Heart right ventricle (tissue), 16 donors: Measurements from ENCODE around the gene CHERP. TPM values are rescaled to one million over a fixed set of nuclear protein-coding genes. Genes with fewer than 3 reads are reported as not detected.

ENCODE experiments used
- ATAC-seq, 8 donors: fragments of 200-7000 bp; cut with Tn5 transposase; one replicate each; pipeline ENCODE4 v1.9.1; 2020; ENCODE audit warnings: mild to moderate bottlenecking in 8 of 8, moderate library complexity in 8 of 8, moderate number of reproducible peaks in 1 of 8
- DNase-seq, 2 donors: peaks; one replicate each; pipeline ENCODE4 v3.0.0-alpha.2; 2020
- H3K27ac ChIP-seq, 10 donors: fragments of 200-600 bp; sonication (generic) in 2 of 10; one replicate each; pipeline versions ENCODE4 v1.5.0 to v1.8.0; 2020 to 2022; ENCODE audit warnings: mild to moderate bottlenecking in 3 of 10
- H3K27me3 ChIP-seq, 7 donors: fragments of 200-600 bp; one replicate each; pipeline ENCODE4 v1.8.0; 2021 to 2022; ENCODE audit warnings: mild to moderate bottlenecking in 2 of 7
- H3K36me3 ChIP-seq, 9 donors: fragments of 200-600 bp; sonication (generic) in 1 of 9; one replicate each; pipeline versions ENCODE4 v1.5.0 to v1.8.0; 2020 to 2022; ENCODE audit warnings: mild to moderate bottlenecking in 2 of 9
- H3K4me1 ChIP-seq, 9 donors: fragments of 200-600 bp; sonication (generic) in 1 of 9; one replicate each; pipeline versions ENCODE4 v1.5.0 to v1.8.0; 2020 to 2022; ENCODE audit warnings: mild to moderate bottlenecking in 4 of 9
- H3K4me3 ChIP-seq, 10 donors: fragments of 200-600 bp; sonication (generic) in 2 of 10; one replicate each; pipeline versions ENCODE4 v1.5.0 to v1.8.0; 2020 to 2022; ENCODE audit warnings: mild to moderate bottlenecking in 7 of 10, moderate library complexity in 2 of 10
- H3K9me3 ChIP-seq, 11 donors: fragments of 200-600 bp in 10 of 11; sonication (generic) in 2 of 11; one replicate each; pipeline versions ENCODE4 v1.5.0 to v1.8.0; 2013 to 2022; ENCODE audit warnings: mild to moderate bottlenecking in 2 of 11, control low read depth in 1 of 11, moderate library complexity in 1 of 11
- WGBS, 2 donors: extraction: QIAGEN DNeasy Blood & Tissue Kit; methylation state at CpG; one replicate each; pipeline ENCODE4 v1.1.7; 2013; ENCODE audit warnings: inconsistent platforms in 1 of 2; 5-methylcytosine and 5-hydroxymethylcytosine counted together
- intact Hi-C, 10 donors: fragments of 100-400 bp; cut with DNase I; formaldehyde crosslinking; loops; one replicate each; pipeline versions ENCODE4 v1.11.1 to v1.14.2; 2022
- polyA plus RNA-seq, 2 donors: library from polyadenylated mRNA; stranded (reverse); fragments of 200-250 nt; gene quantifications; one replicate each; pipeline ENCODE4 v1.2.3, GENCODE V29; 2013
- total RNA-seq, 10 donors: library from RNA; stranded (reverse); fragmentation: NEBNext Ultra II Directional in 3 of 10; extraction: Animal tissue kit (Norgen Biotek cat#: 25700) in 3 of 10; gene quantifications; one replicate each; pipeline versions ENCODE4 v1.2.1 to v1.2.4, GENCODE V29; 2021 to 2023
- TF ChIP-seq, protein P1 (sequence below), 9 donors: fragments of 200-600 bp; sonication (generic) in 2 of 9; IDR thresholded peaks; one replicate each; pipeline versions ENCODE4 v1.5.0 to v1.8.0; 2021 to 2022; ENCODE audit warnings: antibody characterized with exemption in 9 of 9, mild to moderate bottlenecking in 5 of 9, moderate library complexity in 1 of 9
- donor health status: Arrhythmogenic right ventricular cardiomyopathy.
- donor health status: ischemic (EF 13 %, LVEDD 7.1; RV severe dilation, severe dysfunction).
- donor health status: healthy with polysubstance abuse.
- donor health status: DM: no; HTN: yes; CAD: no.
- donor health status: DM: no; HTN: no; CAD: no.
- donor health status: ischemic (EF 25% LVEDD 6.9; RV normal size, moderate dysfunction).
- donor health status: ischemic (EF 25% LVEDD 5.7; RV mildly dilated, moderate dysfunction).
- donor health status: healthy.
- donor health status: DM: yes; HTN: yes; CAD: no.
- donor health status: Ischemic cardiomyopathy.
- donor health status: ischemic (EF 35%, LVEDD 5.7; RV mildly dilated, moderate dysfunction).
- donor health status: nonischemic (EF 11% LVEDD 7.7; RV severe dilation, severe dysfunction).
- donor health status: DM: yes; HTN: yes; CAD: no.
- donor health status: PGD.
- donor health status: ischemic (EF 29% LVEDD 5.4; RV normal size, mild dysfunction).
- donor health status: nonischemic (EF 23%, LVEDD 6.1; RV moderate dilation, normal function).

CHERP gene
- total and polyA plus RNA-seq, 12 donors, result 11.3 to 26.6 (median 22.4) TPM

DNA sequence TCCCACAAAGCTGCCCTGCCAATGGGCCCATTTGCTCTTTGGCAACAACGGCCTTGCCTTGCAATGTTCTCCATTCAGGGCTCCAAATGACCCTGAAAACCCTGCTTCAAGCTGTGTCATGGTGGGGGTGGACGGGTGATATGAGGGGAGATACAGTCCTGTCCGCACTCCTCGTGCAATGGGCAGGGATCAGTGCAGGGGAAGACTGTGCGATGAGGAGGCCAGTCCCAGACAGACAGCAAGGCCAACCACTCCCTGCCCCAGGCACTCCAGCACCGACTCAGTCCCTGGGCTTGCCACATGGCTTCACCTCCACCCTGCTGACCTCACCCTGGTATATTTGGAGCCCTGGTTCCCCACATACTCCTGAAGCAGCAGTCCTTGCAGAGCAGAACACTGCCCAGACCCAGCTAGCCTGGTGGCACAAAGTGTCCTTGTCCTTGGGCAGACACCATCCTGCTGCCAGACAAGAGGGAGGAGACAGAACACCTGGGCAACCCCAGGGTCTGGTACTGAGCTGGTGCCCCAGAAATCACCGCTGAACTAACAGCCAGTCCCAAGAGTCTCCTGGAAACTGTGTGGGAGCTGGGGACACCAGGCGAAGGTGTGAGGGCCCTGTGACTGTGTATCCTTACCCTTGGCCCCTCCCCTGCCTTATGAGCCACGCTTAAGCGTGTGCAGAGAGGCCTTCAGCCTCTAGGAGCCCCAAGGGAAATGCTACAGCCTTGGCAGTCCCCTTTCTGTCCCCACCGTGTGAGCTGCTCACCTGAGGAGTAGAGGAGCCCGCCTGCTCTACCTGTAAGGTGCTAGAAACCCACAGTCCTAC, 39.1 kb upstream of the CHERP start:
- WGBS, 2 donors, result 69 to 74% methylated on average over 12 of the region's 12 CpGs
- intact Hi-C loops, result no loop called here
- Histone ChIP-seq H3K9me3 (no peaks in the 10 kb centered on the region), H3K4me3 (no peak overlapping the region), H3K27ac (peak overlapping the region in 8 of 10 donors; percentile 5 to 68 (median 48)), H3K27me3 (no peaks in the 10 kb centered on the region), H3K4me1 (peaks cover 33 to 80% (median 62%) of the 10 kb centered on the region in 9 donors), H3K36me3 (peaks cover 0 to 36% (median 9%) of the 10 kb centered on the region in 9 donors)
- ATAC-seq, result peak in 7 of 8 donors; percentile 13 to 77 (median 65)
- peak in 1 of 2 donors; percentile 44 for DNase-seq
- TF ChIP-seq, protein P1, sequence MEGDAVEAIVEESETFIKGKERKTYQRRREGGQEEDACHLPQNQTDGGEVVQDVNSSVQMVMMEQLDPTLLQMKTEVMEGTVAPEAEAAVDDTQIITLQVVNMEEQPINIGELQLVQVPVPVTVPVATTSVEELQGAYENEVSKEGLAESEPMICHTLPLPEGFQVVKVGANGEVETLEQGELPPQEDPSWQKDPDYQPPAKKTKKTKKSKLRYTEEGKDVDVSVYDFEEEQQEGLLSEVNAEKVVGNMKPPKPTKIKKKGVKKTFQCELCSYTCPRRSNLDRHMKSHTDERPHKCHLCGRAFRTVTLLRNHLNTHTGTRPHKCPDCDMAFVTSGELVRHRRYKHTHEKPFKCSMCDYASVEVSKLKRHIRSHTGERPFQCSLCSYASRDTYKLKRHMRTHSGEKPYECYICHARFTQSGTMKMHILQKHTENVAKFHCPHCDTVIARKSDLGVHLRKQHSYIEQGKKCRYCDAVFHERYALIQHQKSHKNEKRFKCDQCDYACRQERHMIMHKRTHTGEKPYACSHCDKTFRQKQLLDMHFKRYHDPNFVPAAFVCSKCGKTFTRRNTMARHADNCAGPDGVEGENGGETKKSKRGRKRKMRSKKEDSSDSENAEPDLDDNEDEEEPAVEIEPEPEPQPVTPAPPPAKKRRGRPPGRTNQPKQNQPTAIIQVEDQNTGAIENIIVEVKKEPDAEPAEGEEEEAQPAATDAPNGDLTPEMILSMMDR (IDR thresholded peaks at IDR 0.05), result no peak

DNA sequence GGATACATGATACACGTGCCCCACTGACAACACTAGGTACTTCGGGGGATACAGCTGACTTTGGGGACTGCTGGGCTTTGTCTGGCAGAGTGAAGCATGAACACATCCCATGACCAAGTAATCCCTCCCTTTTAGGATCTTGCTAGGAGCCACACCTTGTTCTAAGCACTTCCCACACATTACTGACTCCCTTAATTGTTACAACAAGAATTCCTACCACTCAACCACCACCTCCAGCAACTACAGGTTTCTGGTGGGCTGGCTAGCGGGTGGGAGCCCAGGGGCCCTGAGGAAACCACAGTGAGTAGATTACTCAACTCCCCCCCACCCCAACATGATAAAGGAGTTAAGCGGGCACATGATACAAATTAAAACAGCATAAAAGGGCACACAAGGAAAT, 37.1 kb upstream of the CHERP start:
- H3K27me3 ChIP-seq, result no peaks in the 10 kb centered on the region
- no peak overlapping the region for H3K4me3 ChIP-seq
- no peak overlapping the region for H3K27ac ChIP-seq
- no peaks in the 10 kb centered on the region for H3K9me3 ChIP-seq
- H3K36me3 ChIP-seq, result peaks cover 0 to 55% (median 26%) of the 10 kb centered on the region in 9 donors
- DNase-seq (no peak), ATAC-seq (no peak)
- 80 to 86% methylated on average over 4 of the region's 4 CpGs for WGBS, 2 donors
- intact Hi-C loops, result loop anchor here in 5 of 10 donors (10.0 kb wide), 1 partner anchor 45 kb away; the partner anchor contains the start of gene MED26 (in 5 of the 5)
- TF ChIP-seq, protein P1 (IDR thresholded peaks at IDR 0.05), result no peak
- peaks cover 29 to 71% (median 52%) of the 10 kb centered on the region in 9 donors for H3K4me1 ChIP-seq

- TF ChIP-seq, protein P1 (IDR thresholded peaks at IDR 0.05), result no peak
- DNase-seq (no peak), ATAC-seq (no peak)
- intact Hi-C loops, result loop anchor here in 5 of 10 donors (10.0 kb wide), 1 partner anchor 47 kb away; the partner anchor contains the start of gene MED26 (in 5 of the 5)
- Histone ChIP-seq H3K27ac (peak overlapping the region in 7 of 10 donors; percentile 30 to 82 (median 44)), H3K4me1 (peaks cover 25 to 70% (median 50%) of the 10 kb centered on the region in 9 donors), H3K9me3 (no peaks in the 10 kb centered on the region), H3K27me3 (no peaks in the 10 kb centered on the region), H3K36me3 (peaks cover 0 to 62% (median 26%) of the 10 kb centered on the region in 9 donors), H3K4me3 (no peak overlapping the region)
- 62 to 72% methylated on average over 13 to 17 of the region's 17 CpGs for WGBS, 2 donors
Measured at GRCh38 chr19:16577531-16577985, 35.3 kb upstream of the CHERP start.

DNA sequence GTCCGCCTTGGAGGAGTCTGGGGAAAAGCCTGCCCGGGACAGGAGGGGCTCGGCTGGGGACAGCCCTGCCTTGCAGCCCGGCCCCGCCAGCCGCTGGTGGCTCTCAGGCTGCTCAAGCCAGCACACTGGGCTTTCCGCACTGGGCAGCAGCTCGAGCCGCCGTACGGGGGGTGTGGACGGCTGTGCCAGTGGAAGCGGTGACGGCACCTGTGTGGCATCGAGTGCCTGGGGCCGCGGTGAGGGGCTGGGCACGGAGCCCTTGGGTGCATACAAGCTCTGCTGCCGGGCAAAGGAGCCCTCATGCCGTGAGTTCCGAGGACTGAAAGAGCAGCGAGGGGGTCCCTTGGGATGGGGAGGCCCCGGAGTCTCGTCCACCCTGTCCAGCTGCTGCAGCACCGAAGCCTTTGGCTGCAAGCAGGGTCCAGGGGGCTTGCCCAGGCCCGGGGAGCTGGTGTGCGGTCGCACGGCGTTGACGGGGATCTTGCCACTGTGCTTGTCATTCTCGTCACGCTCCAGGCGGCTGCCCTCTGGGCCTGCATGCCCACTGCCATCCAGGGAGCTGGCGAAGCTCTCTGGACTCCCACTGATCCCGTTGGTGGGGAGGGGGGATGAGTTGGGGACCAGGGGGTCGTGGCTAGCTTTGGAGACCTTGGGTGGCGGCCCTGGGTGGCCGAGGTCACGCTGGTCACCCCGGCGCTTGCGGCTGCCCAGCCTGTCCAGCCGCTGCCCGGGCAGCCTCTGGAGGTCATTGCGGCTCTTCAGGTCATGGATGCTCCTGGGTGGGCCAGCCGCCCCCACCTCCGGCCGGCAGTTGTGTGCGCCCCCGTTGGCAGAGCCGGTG, 34.7 kb upstream of the CHERP start:
- TF ChIP-seq, protein P1 (IDR thresholded peaks at IDR 0.05), result no peak
- intact Hi-C loops, result loop anchor here in 5 of 10 donors (10.0 kb wide), 1 partner anchor 48 kb away; the partner anchor contains the start of gene MED26 (in 5 of the 5)
- ATAC-seq (no peak), DNase-seq (no peak)
- Histone ChIP-seq H3K36me3 (peaks cover 0 to 62% (median 26%) of the 10 kb centered on the region in 9 donors), H3K4me3 (no peak overlapping the region), H3K4me1 (peaks cover 18 to 63% (median 43%) of the 10 kb centered on the region in 9 donors), H3K27ac (peak overlapping the region in 6 of 10 donors; percentile 30 to 82 (median 41)), H3K27me3 (no peaks in the 10 kb centered on the region), H3K9me3 (no peaks in the 10 kb centered on the region)
- whole genome bisulfite sequencing, 2 donors, result 87 to 88% methylated on average over 52 of the region's 52 CpGs
